ENCODE results near the gene WNK2.

The WNK2 gene

GRCh38 chr9:93148721-93149120 lies 35.2 kb upstream of the WNK2 start:
- H3K27ac ChIP-seq, result no peak overlapping the region
- H3K4me3 ChIP-seq, result no peak overlapping the region
- no peaks in the 10 kb centered on the region for H3K9me3 ChIP-seq
- TF ChIP-seq CTCF (IDR thresholded peaks at IDR 0.05), result no peak
- intact Hi-C loops (cut with DNase I; ENCODE audit: low total_unique reads), result no loop called here
- no peaks in the 10 kb centered on the region for H3K36me3 ChIP-seq
- no peak for DNase-seq
- no peaks in the 10 kb centered on the region for H3K27me3 ChIP-seq
- peaks cover 0 to 11% (median 9%) of the 10 kb centered on the region in 4 donors for H3K4me1 ChIP-seq

- intact Hi-C loops (cut with DNase I; ENCODE audit: low total_unique reads), result no loop called here
- Histone ChIP-seq H3K4me3 (no peak overlapping the region), H3K9me3 (no peaks in the 10 kb centered on the region), H3K4me1 (peaks cover 0 to 4% (median 2%) of the 10 kb centered on the region in 4 donors), H3K36me3 (no peaks in the 10 kb centered on the region), H3K27ac (no peak overlapping the region), H3K27me3 (no peaks in the 10 kb centered on the region)
- no peak for TF ChIP-seq CTCF (IDR thresholded peaks at IDR 0.05)
- no peak for DNase-seq
Observed at GRCh38 chr9:93149361-93149760, 34.6 kb upstream of the WNK2 start.

GRCh38 chr9:93151097-93151784 lies 32.7 kb upstream of the WNK2 start:
- no peaks in the 10 kb centered on the region for H3K9me3 ChIP-seq
- no peaks in the 10 kb centered on the region for H3K4me1 ChIP-seq
- H3K36me3 ChIP-seq, result no peaks in the 10 kb centered on the region
- no peak for DNase-seq
- intact Hi-C loops (cut with DNase I; ENCODE audit: low total_unique reads), result no loop called here
- H3K4me3 ChIP-seq, result no peak overlapping the region
- H3K27ac ChIP-seq, result no peak overlapping the region
- TF ChIP-seq CTCF (IDR thresholded peaks at IDR 0.05), result no peak
- H3K27me3 ChIP-seq, result no peaks in the 10 kb centered on the region

GRCh38 chr9:93154293-93154903 lies 29.5 kb upstream of the WNK2 start:
- TF ChIP-seq CTCF (IDR thresholded peaks at IDR 0.05), result peak; percentile 19
- H3K9me3 ChIP-seq, result no peaks in the 10 kb centered on the region
- intact Hi-C loops (cut with DNase I; ENCODE audit: low total_unique reads), result no loop called here
- H3K27me3 ChIP-seq, result no peaks in the 10 kb centered on the region
- DNase-seq, result no peak
- no peak overlapping the region for H3K27ac ChIP-seq
- no peak overlapping the region for H3K4me3 ChIP-seq
- H3K4me1 ChIP-seq, result no peaks in the 10 kb centered on the region
- H3K36me3 ChIP-seq, result no peaks in the 10 kb centered on the region

GRCh38 chr9:93155716-93156474 lies 28.0 kb upstream of the WNK2 start:
- TF ChIP-seq CTCF (IDR thresholded peaks at IDR 0.05), result no peak
- H3K27ac ChIP-seq, result no peak overlapping the region
- no peak overlapping the region for H3K4me3 ChIP-seq
- H3K36me3 ChIP-seq, result no peaks in the 10 kb centered on the region
- no peaks in the 10 kb centered on the region for H3K9me3 ChIP-seq
- peaks cover 0 to 8% (median 3%) of the 10 kb centered on the region in 4 donors for H3K4me1 ChIP-seq
- intact Hi-C loops (cut with DNase I; ENCODE audit: low total_unique reads), result loop anchor here (5.0 kb wide), 1 partner anchor 151 kb away; no protein-coding TSS in a partner anchor
- H3K27me3 ChIP-seq, result no peaks in the 10 kb centered on the region
- DNase-seq, result no peak
